ENCODE results near the gene TNRC6A.

The TNRC6A gene

GRCh38 chr16:24863582-24864437, 134.4 kb downstream of the TNRC6A start:
- in situ Hi-C loops (cut with MboI; ENCODE audit: low sequenced_read_pairs) = no loop called here

- in situ Hi-C loops (cut with MboI; ENCODE audit: low sequenced_read_pairs) = no loop called here
Measured at GRCh38 chr16:24869033-24869432, 139.6 kb downstream of the TNRC6A start.

- in situ Hi-C loops (cut with MboI; ENCODE audit: low sequenced_read_pairs) = no loop called here
Measured at GRCh38 chr16:24871891-24872290, 142.4 kb downstream of the TNRC6A start.

- in situ Hi-C loops (cut with MboI; ENCODE audit: low sequenced_read_pairs) = no loop called here
Measured at GRCh38 chr16:24873028-24873427, 143.6 kb downstream of the TNRC6A start.

GRCh38 chr16:24875466-24875865, 146.0 kb downstream of the TNRC6A start:
- in situ Hi-C loops (cut with MboI; ENCODE audit: low sequenced_read_pairs) = no loop called here
